HuH-7 (cell line): ENCODE results near the gene CAMKMT.
A peak's percentile ranks its signal among the peaks of the same experiment; 100 is the strongest.
"Not testable (repeated sequence)": the region's sequence is repeated elsewhere in the genome, so short reads cannot be mapped to it uniquely, and the experiment has no call there.

Experiments
- DNase-seq: peaks from one replicate; pipeline ENCODE4 v3.0.0; 2011; ENCODE audit warnings: low spot score

Gene CAMKMT

GRCh38 chr2:44360749-44361329 is 908 bp upstream of the CAMKMT start:
- DNase-seq, result peak; percentile 10

GRCh38 chr2:44362207-44363015 is 664 bp downstream of the CAMKMT start:
- peak; percentile 15 for DNase-seq

- DNase-seq, result no peak
These were observed 2.9 kb downstream of the CAMKMT start for GRCh38 chr2:44364604-44365003.

- no peak for DNase-seq
These were observed 5.8 kb downstream of the CAMKMT start for GRCh38 chr2:44367591-44367990.

- no peak for DNase-seq
These were observed 7.6 kb downstream of the CAMKMT start for GRCh38 chr2:44369392-44369791.

GRCh38 chr2:44371445-44371844 is 9.7 kb downstream of the CAMKMT start:
- no peak for DNase-seq

GRCh38 chr2:44372246-44372645 is 10.5 kb downstream of the CAMKMT start:
- DNase-seq, result no peak

GRCh38 chr2:44377486-44377885 is 15.7 kb downstream of the CAMKMT start:
- DNase-seq, result no peak

- not testable (repeated sequence) for DNase-seq
These were observed 23.5 kb downstream of the CAMKMT start for GRCh38 chr2:44385226-44385625.

GRCh38 chr2:44388877-44389276 is 27.1 kb downstream of the CAMKMT start:
- DNase-seq, result no peak

- DNase-seq, result no peak
These were observed 28.1 kb downstream of the CAMKMT start for GRCh38 chr2:44389895-44390294.

GRCh38 chr2:44392338-44392943 is 30.7 kb downstream of the CAMKMT start:
- no peak for DNase-seq

GRCh38 chr2:44397447-44398175 is 35.9 kb downstream of the CAMKMT start:
- DNase-seq, result no peak

GRCh38 chr2:44398243-44398897 is 36.6 kb downstream of the CAMKMT start:
- no peak for DNase-seq

GRCh38 chr2:44420725-44421124 is 59.0 kb downstream of the CAMKMT start:
- no peak for DNase-seq

- no peak for DNase-seq
These were observed 62.5 kb downstream of the CAMKMT start for GRCh38 chr2:44424211-44424610.

- DNase-seq, result no peak
These were observed 67.3 kb downstream of the CAMKMT start for GRCh38 chr2:44429034-44429433.

GRCh38 chr2:44430342-44430741 is 68.6 kb downstream of the CAMKMT start:
- no peak for DNase-seq

GRCh38 chr2:44433895-44434294 is 72.1 kb downstream of the CAMKMT start:
- no peak for DNase-seq

GRCh38 chr2:44441200-44441599 is 79.5 kb downstream of the CAMKMT start:
- no peak for DNase-seq

GRCh38 chr2:44442019-44442418 is 80.3 kb downstream of the CAMKMT start:
- no peak for DNase-seq

GRCh38 chr2:44443517-44443916 is 81.8 kb downstream of the CAMKMT start:
- DNase-seq, result no peak
